A673 (cell line): Measurements from ENCODE around the gene STOX2.

Experiments used
- CTCF ChIP-seq: fragments of 300-800, 200-600 bp; sonication (generic); conservative IDR thresholded peaks from 2 replicates; pipeline ENCODE4 v1.5.1; 2017; ENCODE audit warnings: low read depth, mild to moderate bottlenecking, antibody characterized with exemption, low read length, moderate library complexity, mixed read lengths
- EZH2 ChIP-seq: fragments of 200-600 bp; sonication (generic); IDR thresholded peaks from 2 replicates; pipeline ENCODE4 v1.6.1; 2017; ENCODE audit warnings: borderline replicate concordance, low read depth, mild to moderate bottlenecking, mixed read lengths, antibody characterized with exemption, low read length; ENCODE audit not compliant: poor library complexity, severe bottlenecking

- TF ChIP-seq CTCF (no peak), EZH2 (no peak)
Measured at GRCh38 chr4:183876268-183876934, 28.7 kb upstream of the STOX2 start.
